Gastroesophageal sphincter (tissue), 3 donors: ENCODE measurements around the gene PSMD3.

Experiments used
- EP300 ChIP-seq: sonication (generic); formaldehyde crosslinking; IDR thresholded peaks from one replicate; pipeline ENCODE4 v1.6.1; 2017; ENCODE audit warnings: antibody characterized with exemption, mild to moderate bottlenecking
- POLR2A ChIP-seq, 2 donors: fragments of 450-650 bp; IDR thresholded peaks; one replicate each; pipeline ENCODE4 v1.6.1; 2017; ENCODE audit warnings: antibody characterized with exemption in 2 of 2, mild to moderate bottlenecking in 2 of 2, moderate library complexity in 1 of 2
- TF ChIP-seq, protein P1 (sequence below), 4 experiments: fragments of 200-600 bp in 2 of 4; fragments of 450-650 bp in 2 of 4; sonication (generic) in 1 of 4; IDR thresholded peaks; one replicate each; pipeline ENCODE4 v1.5.1; 2017 to 2019; ENCODE audit warnings: antibody characterized with exemption in 4 of 4, mild to moderate bottlenecking in 2 of 4, moderate library complexity in 2 of 4

GRCh38 chr17:39954876-39955275, 25.7 kb upstream of the PSMD3 start:
- TF ChIP-seq POLR2A (IDR thresholded peaks at IDR 0.05), result no peak
- TF ChIP-seq, protein P1, sequence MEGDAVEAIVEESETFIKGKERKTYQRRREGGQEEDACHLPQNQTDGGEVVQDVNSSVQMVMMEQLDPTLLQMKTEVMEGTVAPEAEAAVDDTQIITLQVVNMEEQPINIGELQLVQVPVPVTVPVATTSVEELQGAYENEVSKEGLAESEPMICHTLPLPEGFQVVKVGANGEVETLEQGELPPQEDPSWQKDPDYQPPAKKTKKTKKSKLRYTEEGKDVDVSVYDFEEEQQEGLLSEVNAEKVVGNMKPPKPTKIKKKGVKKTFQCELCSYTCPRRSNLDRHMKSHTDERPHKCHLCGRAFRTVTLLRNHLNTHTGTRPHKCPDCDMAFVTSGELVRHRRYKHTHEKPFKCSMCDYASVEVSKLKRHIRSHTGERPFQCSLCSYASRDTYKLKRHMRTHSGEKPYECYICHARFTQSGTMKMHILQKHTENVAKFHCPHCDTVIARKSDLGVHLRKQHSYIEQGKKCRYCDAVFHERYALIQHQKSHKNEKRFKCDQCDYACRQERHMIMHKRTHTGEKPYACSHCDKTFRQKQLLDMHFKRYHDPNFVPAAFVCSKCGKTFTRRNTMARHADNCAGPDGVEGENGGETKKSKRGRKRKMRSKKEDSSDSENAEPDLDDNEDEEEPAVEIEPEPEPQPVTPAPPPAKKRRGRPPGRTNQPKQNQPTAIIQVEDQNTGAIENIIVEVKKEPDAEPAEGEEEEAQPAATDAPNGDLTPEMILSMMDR (IDR thresholded peaks at IDR 0.05), result no peak
- TF ChIP-seq EP300, result no peak
